PC-3 (cell line): ENCODE data around the gene LAMA5. TPM values are rescaled to one million over a fixed set of nuclear protein-coding genes. Genes with fewer than 3 reads are reported as not detected.

Experiments used
- ATAC-seq: fragments of 200-7000 bp; cut with Tn5 transposase; 2 replicates; pipeline ENCODE4 v1.9.1; 2020; ENCODE audit warnings: mild to moderate bottlenecking, moderate library complexity
- BruUV-seq: library from RNA; stranded (reverse); fragments of 400-500 nt; replicated peaks from 2 replicates; lab custom pipeline; 2021; lab: Mats Ljungman, UMichigan
- CTCF ChIA-PET: fragments of 300-600 bp; sonication (Branson Sonifier 250); formaldehyde crosslinking; loops from one replicate; lab custom pipeline; 2022; ENCODE audit warnings: antibody characterized with exemption; lab: Charles Lee
- POLR2A ChIA-PET: fragments of 300-600 bp; sonication (Branson Sonifier 250); formaldehyde crosslinking; loops from one replicate; lab custom pipeline; 2022; ENCODE audit warnings: antibody characterized with exemption; ENCODE audit not compliant: unreplicated experiment; lab: Charles Lee
- DNase-seq: peaks from one replicate; pipeline ENCODE4 v3.0.0-alpha.2; 2015
- H2AFZ ChIP-seq: fragments of 300-600 bp; sonication (generic); 2 replicates; pipeline ENCODE4 v1.6.0; 2016; ENCODE audit warnings: antibody characterized with exemption, low read length
- H3F3A ChIP-seq: fragments of 300-600 bp; sonication (generic); one replicate; pipeline ENCODE4 v1.6.0; 2017; ENCODE audit warnings: antibody characterized with exemption, low read length, control low read depth, mild to moderate bottlenecking; ENCODE audit not compliant: unreplicated experiment
- H3K27ac ChIP-seq: fragments of 300-600 bp; sonication (generic); 2 replicates; pipeline ENCODE4 v1.5.1; 2016; ENCODE audit warnings: mild to moderate bottlenecking, low read length
- H3K27me3 ChIP-seq: fragments of 300-600 bp; sonication (generic); 2 replicates; pipeline ENCODE4 v1.6.1; 2016; ENCODE audit warnings: low read length, mixed read lengths
- H3K36me3 ChIP-seq: fragments of 300-600 bp; sonication (generic); 2 replicates; pipeline ENCODE4 v1.6.1; 2016; ENCODE audit warnings: low read depth, mixed run types, low read length, mixed read lengths
- H3K4me1 ChIP-seq: fragments of 300-600 bp; sonication (generic); 2 replicates; pipeline ENCODE4 v1.5.1; 2016; ENCODE audit warnings: low read length; ENCODE audit not compliant: insufficient read depth
- H3K4me2 ChIP-seq: fragments of 300-600 bp; sonication (generic); 2 replicates; pipeline ENCODE4 v1.6.0; 2016; ENCODE audit warnings: low read length
- H3K4me3 ChIP-seq: fragments of 300-600 bp; sonication (generic); 2 replicates; pipeline ENCODE4 v1.5.1; 2016; ENCODE audit warnings: mild to moderate bottlenecking, low read length, mixed read lengths
- H3K79me2 ChIP-seq: fragments of 300-600 bp; sonication (generic); 2 replicates; pipeline ENCODE4 v1.6.1; 2017; ENCODE audit warnings: low read length, mixed read lengths
- H3K9ac ChIP-seq: fragments of 300-600 bp; sonication (generic); 2 replicates; pipeline ENCODE4 v1.6.0; 2016; ENCODE audit warnings: mild to moderate bottlenecking, low read length
- H3K9me2 ChIP-seq: fragments of 300-600 bp; sonication (generic); replicated peaks from 2 replicates; pipeline ENCODE4 v1.6.1; 2016; ENCODE audit warnings: mixed run types, low read length, mixed read lengths
- H3K9me3 ChIP-seq: fragments of 300-600 bp; sonication (generic); 2 replicates; pipeline ENCODE4 v1.6.1; 2016; ENCODE audit warnings: low read length, mixed read lengths
- H4K20me1 ChIP-seq: fragments of 300-600 bp; sonication (generic); 2 replicates; pipeline ENCODE4 v1.6.1; 2016; ENCODE audit warnings: low read length, mixed read lengths
- CTCF ChIP-seq: fragments of 300-600 bp; sonication (generic); conservative IDR thresholded peaks from 2 replicates; pipeline ENCODE4 v1.5.1; 2017; ENCODE audit warnings: antibody characterized with exemption, low read depth, mild to moderate bottlenecking, low read length
- EZH2 ChIP-seq: fragments of 300-600 bp; sonication (generic); IDR thresholded peaks from one replicate; pipeline ENCODE4 v1.6.1; 2017; ENCODE audit warnings: antibody characterized with exemption, mild to moderate bottlenecking, low read length; ENCODE audit not compliant: unreplicated experiment
- EZH2phosphoT487 ChIP-seq: fragments of 300-600 bp; sonication (generic); IDR thresholded peaks from 2 replicates; pipeline ENCODE4 v1.6.1; 2018; ENCODE audit warnings: mild to moderate bottlenecking, antibody characterized with exemption, low read length, borderline replicate concordance
- intact Hi-C: fragments of 100-400 bp; cut with micrococcal nuclease; formaldehyde crosslinking; loops from 2 replicates; pipeline ENCODE4 v1.9.0; 2023
- total RNA-seq: library from RNA; depleted of rRNA; stranded (reverse); fragments of >200 nt; gene quantifications from 2 replicates; pipeline ENCODE4 v1.2.3, GENCODE V29; 2014

The LAMA5 gene
- total RNA-seq, 1 experiment from 2014 or later = 196 TPM

- peaks cover 36% of the 10 kb centered on the region for H4K20me1 ChIP-seq
- peaks cover 54% of the 10 kb centered on the region for H3K79me2 ChIP-seq
- no peaks in the 10 kb centered on the region for H3K27me3 ChIP-seq
- peaks cover 78% of the 10 kb centered on the region for H3K4me1 ChIP-seq
- POLR2A ChIA-PET = interaction anchor here (1.0 kb wide), 1 partner anchor 428 kb away, joined by 5 read pairs; no protein-coding TSS in a partner anchor
- peak overlapping the region; percentile 81 for H3K27ac ChIP-seq
- H3K36me3 ChIP-seq = peaks cover 16% of the 10 kb centered on the region; the same call in 1 of the 2 replicates
- H3F3A ChIP-seq = no peaks in the 10 kb centered on the region
- BruUV-seq = no TSS peak
- TF ChIP-seq EZH2phosphoT487 (no peak), CTCF (no peak), EZH2 (no peak)
- peak overlapping the region; percentile 80 for H3K4me3 ChIP-seq
- H3K4me2 ChIP-seq = peak overlapping the region; percentile 89
- DNase-seq (peak; percentile 71), ATAC-seq (peak; percentile 13)
- H3K9me2 ChIP-seq = no peaks in the 10 kb centered on the region
- H2AFZ ChIP-seq = no peak overlapping the region
- intact Hi-C loops = loop anchor here (5.0 kb wide), 1 partner anchor 64 kb away; the partner anchor contains the start of gene ADRM1
- peak overlapping the region; percentile 85 for H3K9ac ChIP-seq
- no peaks in the 10 kb centered on the region for H3K9me3 ChIP-seq
- CTCF ChIA-PET = interaction anchor here (0.8 to 3.2 kb wide), 4 partner anchors 9 to 17 kb away, joined by 4 to 18 read pairs (median 7); no protein-coding TSS in a partner anchor
Observed at GRCh38 chr20:62366370-62367135, 559 bp downstream of the LAMA5 start.

- peak; percentile 23 for ATAC-seq
- Histone ChIP-seq H3F3A (no peaks in the 10 kb centered on the region), H3K4me1 (peaks cover 84% of the 10 kb centered on the region), H3K9me2 (no peaks in the 10 kb centered on the region), H3K9me3 (no peaks in the 10 kb centered on the region), H3K4me2 (peak overlapping the region; percentile 89), H3K27ac (peak overlapping the region; percentile 81), H3K27me3 (no peaks in the 10 kb centered on the region), H3K4me3 (peak overlapping the region; percentile 80), H2AFZ (no peak overlapping the region), H4K20me1 (peaks cover 36% of the 10 kb centered on the region), H3K36me3 (peaks cover 16% of the 10 kb centered on the region; the same call in 1 of the 2 replicates), H3K9ac (peak overlapping the region; percentile 85), H3K79me2 (peaks cover 60% of the 10 kb centered on the region)
- POLR2A ChIA-PET = interaction anchor here (1.0 kb wide), 1 partner anchor 428 kb away, joined by 5 read pairs; no protein-coding TSS in a partner anchor
- peak; percentile 91 for DNase-seq
- BruUV-seq = TSS peak; percentile 87
- CTCF ChIA-PET = interaction anchor here (0.8 to 2.3 kb wide), 3 partner anchors 9 to 17 kb away, joined by 4 to 9 read pairs (median 5); no protein-coding TSS in a partner anchor
- intact Hi-C loops = loop anchor here (5.0 kb wide), 1 partner anchor 64 kb away; the partner anchor contains the start of gene ADRM1
- TF ChIP-seq EZH2 (no peak), CTCF (no peak), EZH2phosphoT487 (no peak)
Observed at GRCh38 chr20:62365814-62366369, 1.2 kb downstream of the LAMA5 start.
